Osteoblast (primary cell): ENCODE measurements around the gene RANBP10. TPM values are rescaled to one million over a fixed set of nuclear protein-coding genes. Genes with fewer than 3 reads are reported as not detected.
"Not testable (repeated sequence)": the region's sequence is repeated elsewhere in the genome, so short reads cannot be mapped to it uniquely, and the experiment has no call there.

Source experiments
- DNase-seq: peaks from one replicate; pipeline ENCODE4 v3.0.0; 2011; ENCODE audit warnings: low spot score, mixed read lengths; ENCODE audit not compliant: insufficient read length; ENCODE audit errors: missing footprints
- H2AFZ ChIP-seq: 2 replicates; pipeline ENCODE4 v1.6.0; 2011; ENCODE audit warnings: mild to moderate bottlenecking, low read length
- H3K27ac ChIP-seq: 2 replicates; pipeline ENCODE4 v1.5.1; 2011; ENCODE audit warnings: mild to moderate bottlenecking, low read depth, low read length, moderate library complexity
- H3K27me3 ChIP-seq: 2 replicates; pipeline ENCODE4 v1.6.0; 2012; ENCODE audit warnings: mild to moderate bottlenecking, control low read depth, inconsistent platforms, low read length, moderate library complexity; ENCODE audit not compliant: insufficient read depth
- H3K36me3 ChIP-seq: 2 replicates; pipeline ENCODE4 v1.5.1; 2011; ENCODE audit warnings: mild to moderate bottlenecking, low read length, control low read depth, moderate library complexity; ENCODE audit not compliant: insufficient read depth
- H3K4me1 ChIP-seq: 2 replicates; pipeline ENCODE4 v1.5.1; 2011; ENCODE audit warnings: mild to moderate bottlenecking, low read length, control low read depth, moderate library complexity; ENCODE audit not compliant: insufficient read depth
- H3K4me2 ChIP-seq: 2 replicates; pipeline ENCODE4 v1.6.0; 2011; ENCODE audit warnings: mild to moderate bottlenecking, low read length; ENCODE audit not compliant: insufficient read depth
- H3K4me3 ChIP-seq: fragments of 200-600 bp; sonication (generic); 3 replicates; pipeline ENCODE4 v1.5.1; 2012; ENCODE audit warnings: mild to moderate bottlenecking, low read length, inconsistent platforms; ENCODE audit not compliant: insufficient read depth
- H3K79me2 ChIP-seq: 2 replicates; pipeline ENCODE4 v1.6.0; 2012; ENCODE audit warnings: mild to moderate bottlenecking, low read length, control low read depth, inconsistent platforms; ENCODE audit not compliant: insufficient read depth
- H3K9me3 ChIP-seq: 2 replicates; pipeline ENCODE4 v1.5.1; 2011; ENCODE audit warnings: low read depth, low read length, control low read depth
- H4K20me1 ChIP-seq: 2 replicates; pipeline ENCODE4 v1.6.0; 2012; ENCODE audit warnings: mild to moderate bottlenecking, low read length, control low read depth; ENCODE audit not compliant: insufficient read depth
- total RNA-seq: library from RNA; depleted of rRNA; stranded (reverse); fragments of >200 nt; gene quantifications from 2 replicates; pipeline ENCODE4 v1.2.3, GENCODE V29; 2012
- TF ChIP-seq, protein P1 (sequence below): IDR thresholded peaks from 2 replicates; pipeline ENCODE4 v1.5.1; 2011; ENCODE audit warnings: mild to moderate bottlenecking, low read depth, low read length, moderate library complexity; ENCODE audit errors: extremely low read depth

RANBP10 gene
- total RNA-seq, 1 donor: 5.4 TPM

DNA sequence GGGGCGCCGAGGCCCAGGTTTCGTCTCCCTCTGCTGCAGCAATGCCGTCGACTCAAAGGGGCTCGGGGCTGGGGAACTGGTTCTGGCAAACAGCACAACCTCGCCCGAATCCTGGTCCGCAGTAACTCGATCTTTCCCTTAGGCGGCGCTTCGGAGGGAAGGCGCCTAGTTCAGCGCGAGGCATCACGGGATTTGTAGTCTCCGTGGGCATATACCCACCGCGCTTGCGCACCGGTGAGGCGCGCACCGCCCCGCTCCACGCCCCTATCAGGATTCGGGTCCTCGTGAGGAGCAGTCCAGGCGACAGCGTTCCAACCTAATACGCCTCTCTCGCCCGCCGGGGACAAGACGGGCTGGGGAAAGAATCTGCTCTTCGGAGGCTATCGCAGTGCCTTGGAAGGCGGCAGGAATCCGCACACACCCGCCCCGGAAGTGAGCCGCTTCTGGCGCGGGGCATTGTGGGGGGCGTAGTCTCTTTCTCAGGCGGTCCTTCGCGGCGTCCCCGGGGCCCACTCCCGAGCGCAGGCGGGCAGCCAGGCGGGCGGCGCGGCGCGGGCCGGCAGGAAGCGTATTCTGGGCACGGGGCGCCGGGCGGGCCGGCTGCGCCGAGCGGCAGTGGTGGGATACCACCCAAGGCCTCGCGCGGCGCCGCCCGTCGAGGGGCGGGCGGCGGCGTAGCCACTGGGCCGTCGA is 35.6 kb upstream of the RANBP10 start, which contains the start of gene THAP11:
TSS of gene THAP11 (plus strand) at position 505 of the 693 bp plus-strand sequence. CDS start 235 bp downstream, outside the sequence.
- H3K4me3 ChIP-seq: peak within 1 kb of the TSS; percentile 98
- peaks cover 35% of the 10 kb centered on the region for H3K79me2 ChIP-seq
- peaks cover 8% of the 10 kb centered on the region for H4K20me1 ChIP-seq
- no peaks in the 10 kb centered on the region for H3K27me3 ChIP-seq
- peak within 1 kb of the TSS; percentile 95 for H3K4me2 ChIP-seq
- peak; percentile 99 for DNase-seq
- no peaks in the 10 kb centered on the region for H3K9me3 ChIP-seq
- TF ChIP-seq, protein P1, sequence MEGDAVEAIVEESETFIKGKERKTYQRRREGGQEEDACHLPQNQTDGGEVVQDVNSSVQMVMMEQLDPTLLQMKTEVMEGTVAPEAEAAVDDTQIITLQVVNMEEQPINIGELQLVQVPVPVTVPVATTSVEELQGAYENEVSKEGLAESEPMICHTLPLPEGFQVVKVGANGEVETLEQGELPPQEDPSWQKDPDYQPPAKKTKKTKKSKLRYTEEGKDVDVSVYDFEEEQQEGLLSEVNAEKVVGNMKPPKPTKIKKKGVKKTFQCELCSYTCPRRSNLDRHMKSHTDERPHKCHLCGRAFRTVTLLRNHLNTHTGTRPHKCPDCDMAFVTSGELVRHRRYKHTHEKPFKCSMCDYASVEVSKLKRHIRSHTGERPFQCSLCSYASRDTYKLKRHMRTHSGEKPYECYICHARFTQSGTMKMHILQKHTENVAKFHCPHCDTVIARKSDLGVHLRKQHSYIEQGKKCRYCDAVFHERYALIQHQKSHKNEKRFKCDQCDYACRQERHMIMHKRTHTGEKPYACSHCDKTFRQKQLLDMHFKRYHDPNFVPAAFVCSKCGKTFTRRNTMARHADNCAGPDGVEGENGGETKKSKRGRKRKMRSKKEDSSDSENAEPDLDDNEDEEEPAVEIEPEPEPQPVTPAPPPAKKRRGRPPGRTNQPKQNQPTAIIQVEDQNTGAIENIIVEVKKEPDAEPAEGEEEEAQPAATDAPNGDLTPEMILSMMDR: peak; percentile 82
- peak within 1 kb of the TSS; percentile 100 for H2AFZ ChIP-seq
- H3K36me3 ChIP-seq: no peaks in the 10 kb centered on the region
- H3K4me1 ChIP-seq: peaks cover 37% of the 10 kb centered on the region
- peak within 1 kb of the TSS; percentile 91 for H3K27ac ChIP-seq

DNA sequence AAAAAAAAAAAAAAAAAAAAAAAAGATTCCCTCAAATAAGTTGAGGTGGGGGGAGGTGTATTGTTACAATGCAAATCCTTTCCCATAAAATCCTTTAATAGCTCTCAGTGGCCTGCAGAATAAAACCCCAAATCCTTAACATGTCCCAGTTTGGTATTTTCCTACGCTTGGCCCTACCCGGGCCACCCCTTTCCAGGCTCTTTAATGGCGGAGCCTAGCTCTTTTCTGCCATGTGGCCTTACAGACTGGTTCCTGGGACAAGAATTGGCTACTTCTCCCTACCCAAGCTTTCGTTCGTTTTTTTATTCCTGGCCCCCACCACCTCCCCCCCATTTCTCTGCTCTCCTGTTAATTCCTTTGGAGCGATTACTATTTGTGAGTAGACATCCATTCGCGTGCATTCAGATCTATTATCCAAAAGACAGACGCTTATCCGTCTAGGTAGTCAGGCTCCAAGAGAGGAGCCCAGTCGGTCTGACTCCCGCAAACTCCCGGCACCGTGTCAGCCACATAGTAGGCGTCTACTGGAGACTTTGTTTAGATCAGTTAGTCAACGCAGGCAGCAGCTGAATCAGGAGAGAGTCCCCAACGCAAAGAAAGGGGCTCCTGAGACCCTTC is 34.9 kb upstream of the RANBP10 start:
- Histone ChIP-seq H3K4me1 (peaks cover 37% of the 10 kb centered on the region), H3K79me2 (peaks cover 33% of the 10 kb centered on the region), H3K4me2 (peak overlapping the region; percentile 95), H3K9me3 (no peaks in the 10 kb centered on the region), H3K4me3 (peak overlapping the region; percentile 98), H2AFZ (peak overlapping the region; percentile 100), H3K27ac (peak overlapping the region; percentile 91), H3K27me3 (no peaks in the 10 kb centered on the region), H4K20me1 (peaks cover 8% of the 10 kb centered on the region), H3K36me3 (no peaks in the 10 kb centered on the region)
- DNase-seq: no peak
- TF ChIP-seq, protein P1: no peak

DNA sequence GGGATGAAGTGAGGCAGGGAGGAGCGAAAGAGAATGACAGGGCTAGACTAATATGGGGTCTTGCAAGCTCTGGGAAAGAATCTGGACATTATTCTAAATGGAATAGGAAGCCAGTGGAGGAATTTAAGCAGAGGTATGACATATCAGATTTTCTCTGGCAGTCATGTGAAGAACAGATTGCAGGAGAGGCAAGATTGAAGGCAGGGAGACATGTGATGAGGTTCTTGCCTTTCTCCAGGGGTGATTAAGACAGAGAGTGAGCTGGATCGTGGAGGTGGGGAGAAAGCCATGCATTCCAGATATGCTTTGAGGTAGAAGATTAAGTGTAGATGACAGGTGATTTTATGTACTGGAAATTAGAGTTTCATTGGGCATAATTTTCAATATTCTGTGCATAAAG is 31.5 kb upstream of the RANBP10 start:
- H3K27ac ChIP-seq: no peak overlapping the region
- DNase-seq: peak; percentile 65
- no peak overlapping the region for H2AFZ ChIP-seq
- H3K4me3 ChIP-seq: no peak overlapping the region
- no peak overlapping the region for H3K4me2 ChIP-seq
- TF ChIP-seq, protein P1: no peak
- no peaks in the 10 kb centered on the region for H3K9me3 ChIP-seq
- peaks cover 13% of the 10 kb centered on the region for H3K79me2 ChIP-seq
- no peaks in the 10 kb centered on the region for H3K36me3 ChIP-seq
- no peaks in the 10 kb centered on the region for H3K27me3 ChIP-seq
- H4K20me1 ChIP-seq: no peaks in the 10 kb centered on the region
- H3K4me1 ChIP-seq: peaks cover 13% of the 10 kb centered on the region

DNA sequence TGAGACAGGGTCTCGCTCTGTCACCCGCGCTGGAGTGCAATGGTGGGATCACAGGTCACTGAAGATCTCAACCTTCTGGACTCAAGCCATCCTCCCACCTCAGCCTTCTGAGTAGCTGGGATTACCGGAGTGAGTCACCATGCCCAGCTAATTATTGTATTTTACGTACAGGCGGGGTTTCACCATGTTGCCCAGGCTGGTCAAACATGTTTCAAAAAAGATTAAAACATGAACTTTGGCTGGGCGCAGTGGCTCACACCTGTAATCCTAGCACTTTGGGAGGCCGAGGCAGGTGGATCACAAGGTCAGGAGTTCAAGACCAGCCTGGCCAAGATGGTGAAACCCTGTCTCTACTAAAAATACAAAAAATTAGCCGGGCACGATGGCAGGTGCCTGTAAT is 30.8 kb upstream of the RANBP10 start:
- Histone ChIP-seq H3K4me1 (peaks cover 16% of the 10 kb centered on the region), H3K79me2 (peaks cover 18% of the 10 kb centered on the region)
- not testable (repeated sequence) for H3K4me3 ChIP-seq, H3K4me2 ChIP-seq, H3K9me3 ChIP-seq, H4K20me1 ChIP-seq, H3K36me3 ChIP-seq, DNase-seq, H2AFZ ChIP-seq, H3K27ac ChIP-seq, H3K27me3 ChIP-seq
